Ovary (tissue), 3 donors: ENCODE measurements around the gene CXCL9.

Experiments used
- CTCF ChIP-seq, 3 donors: fragments of 450-650 bp in 2 of 3; fragments of 200-600 bp in 1 of 3; IDR thresholded peaks; one replicate each; pipeline versions ENCODE4 v1.5.1 to v1.8.0; 2016 to 2022; ENCODE audit warnings: antibody characterized with exemption in 3 of 3, mild to moderate bottlenecking in 1 of 3
- POLR2A ChIP-seq: fragments of 450-650 bp; IDR thresholded peaks from one replicate; pipeline ENCODE4 v1.6.1; 2017; ENCODE audit warnings: antibody characterized with exemption, mild to moderate bottlenecking, moderate library complexity
- donor health status: DM: no; HTN: no; CAD: no.

GRCh38 chr4:76036855-76037254 lies 29.5 kb upstream of the CXCL9 start:
- TF ChIP-seq CTCF (IDR thresholded peaks at IDR 0.05) (no peak), POLR2A (no peak)
